SK-N-SH treated with all-trans-retinoic acid at 6 μM for 48 hours (cell line): ENCODE results near the gene DPYSL5.

ENCODE experiments used
- ATAC-seq: fragments of 200-7000 bp; cut with Tn5 transposase; 3 replicates; pipeline ENCODE4 v1.9.1; 2020; ENCODE audit warnings: mild to moderate bottlenecking, moderate library complexity
- ARNTL ChIP-seq: fragments of 450-650 bp; formaldehyde crosslinking; IDR thresholded peaks from 2 replicates; pipeline ENCODE4 v1.5.0; 2020; ENCODE audit warnings: low read depth, mild to moderate bottlenecking, moderate library complexity, borderline replicate concordance
- CREB5 ChIP-seq: fragments of 250-450 bp; sonication (Bioruptor Pico); IDR thresholded peaks from 2 replicates; pipeline ENCODE4 v1.5.1; 2020; ENCODE audit warnings: low read depth, mild to moderate bottlenecking, moderate library complexity
- CSDC2 ChIP-seq: fragments of 250-450 bp; sonication (Bioruptor Pico); IDR thresholded peaks from 2 replicates; pipeline ENCODE4 v1.5.0; 2020; ENCODE audit warnings: mild to moderate bottlenecking, moderate library complexity
- CSRNP3 ChIP-seq: fragments of 250-450 bp; sonication (Bioruptor Pico); IDR thresholded peaks from 2 replicates; pipeline ENCODE4 v1.5.1; 2021; ENCODE audit warnings: mild to moderate bottlenecking, moderate library complexity
- GLIS3 ChIP-seq: fragments of 250-450 bp; sonication (Bioruptor Pico); IDR thresholded peaks from 2 replicates; pipeline ENCODE4 v1.5.0; 2020; ENCODE audit warnings: mild to moderate bottlenecking, moderate library complexity
- ISL1 ChIP-seq: fragments of 250-450 bp; sonication (Bioruptor Pico); IDR thresholded peaks from 2 replicates; pipeline ENCODE4 v2.1.2; 2022; ENCODE audit warnings: mild to moderate bottlenecking, moderate library complexity
- OSR1 ChIP-seq: fragments of 250-450 bp; sonication (Bioruptor Pico); IDR thresholded peaks from 2 replicates; pipeline ENCODE4 v1.8.0; 2022; ENCODE audit warnings: moderate library complexity, mild to moderate bottlenecking, inconsistent platforms
- PATZ1 ChIP-seq: fragments of 250-450 bp; sonication (Bioruptor Pico); IDR thresholded peaks from 2 replicates; pipeline ENCODE4 v1.8.0; 2020; ENCODE audit warnings: mild to moderate bottlenecking, moderate library complexity, borderline replicate concordance
- POU6F1 ChIP-seq: fragments of 250-450 bp; sonication (Bioruptor Pico); IDR thresholded peaks from 2 replicates; pipeline ENCODE4 v1.8.0; 2021; ENCODE audit warnings: low read depth, mild to moderate bottlenecking, moderate library complexity, borderline replicate concordance
- PPARA ChIP-seq: fragments of 250-450 bp; sonication (Bioruptor Pico); IDR thresholded peaks from 2 replicates; pipeline ENCODE4 v1.5.0; 2020; ENCODE audit warnings: mild to moderate bottlenecking, borderline replicate concordance
- RARB ChIP-seq: fragments of 250-450 bp; sonication (Bioruptor Pico); IDR thresholded peaks from 2 replicates; pipeline ENCODE4 v1.8.0; 2021; ENCODE audit warnings: mild to moderate bottlenecking, moderate library complexity
- SNAI2 ChIP-seq: fragments of 250-450 bp; sonication (Bioruptor Pico); IDR thresholded peaks from 2 replicates; pipeline ENCODE4 v1.5.0; 2020; ENCODE audit warnings: mild to moderate bottlenecking, moderate library complexity
- TCF4 ChIP-seq: fragments of 250-450 bp; sonication (Bioruptor Pico); IDR thresholded peaks from 2 replicates; pipeline ENCODE4 v1.8.0; 2021; ENCODE audit warnings: mild to moderate bottlenecking, moderate library complexity, borderline replicate concordance
- TOX ChIP-seq: fragments of 250-450 bp; sonication (Bioruptor Pico); IDR thresholded peaks from 2 replicates; pipeline ENCODE4 v1.8.0; 2021; ENCODE audit warnings: mild to moderate bottlenecking, moderate library complexity, borderline replicate concordance
- TSHZ2 ChIP-seq: fragments of 250-450 bp; sonication (Bioruptor Pico); IDR thresholded peaks from 2 replicates; pipeline ENCODE4 v1.5.0; 2020; ENCODE audit warnings: mild to moderate bottlenecking, moderate library complexity
- ZFP3 ChIP-seq: fragments of 250-450 bp; sonication (Bioruptor Pico); IDR thresholded peaks from 2 replicates; pipeline ENCODE4 v1.5.0; 2020; ENCODE audit warnings: mild to moderate bottlenecking, moderate library complexity
- ZFP30 ChIP-seq: fragments of 450-650 bp; formaldehyde crosslinking; IDR thresholded peaks from 2 replicates; pipeline ENCODE4 v1.5.0; 2022; ENCODE audit warnings: mild to moderate bottlenecking, moderate library complexity
- ZNF565 ChIP-seq: fragments of 450-650 bp; formaldehyde crosslinking; conservative IDR thresholded peaks from 2 replicates; pipeline ENCODE4 v1.5.0; 2020; ENCODE audit warnings: low read depth, mild to moderate bottlenecking, moderate library complexity
- ZNF70 ChIP-seq: fragments of 450-650 bp; formaldehyde crosslinking; IDR thresholded peaks from 2 replicates; pipeline ENCODE4 v1.5.0; 2020; ENCODE audit warnings: mild to moderate bottlenecking, moderate library complexity
- ZNF8 ChIP-seq: fragments of 450-650 bp; formaldehyde crosslinking; IDR thresholded peaks from 2 replicates; pipeline ENCODE4 v1.5.0; 2020; ENCODE audit warnings: mild to moderate bottlenecking, moderate library complexity

The DPYSL5 gene

GRCh38 chr2:26907416-26907815, 59.5 kb downstream of the DPYSL5 start:
- no peak for ATAC-seq
- TF ChIP-seq ZFP3 (CRISPR knock-in tag) (no peak), TSHZ2 (CRISPR knock-in tag) (no peak), CSRNP3 (CRISPR knock-in tag) (no peak), SNAI2 (CRISPR knock-in tag) (no peak), TOX (CRISPR knock-in tag) (no peak), ISL1 (CRISPR knock-in tag) (no peak), CREB5 (CRISPR knock-in tag) (no peak), OSR1 (no peak), POU6F1 (CRISPR knock-in tag) (no peak), PATZ1 (CRISPR knock-in tag) (no peak), TCF4 (CRISPR knock-in tag) (no peak), ARNTL (no peak), ZNF8 (no peak), ZFP30 (CRISPR knock-in tag) (no peak), CSDC2 (CRISPR knock-in tag) (no peak)

GRCh38 chr2:26910176-26910575, 62.2 kb downstream of the DPYSL5 start:
- ATAC-seq, result no peak
- TF ChIP-seq RARB (CRISPR knock-in tag) (no peak), ISL1 (CRISPR knock-in tag) (no peak), ZNF70 (CRISPR knock-in tag) (no peak), CSDC2 (CRISPR knock-in tag) (no peak), PPARA (CRISPR knock-in tag) (no peak), ZFP30 (CRISPR knock-in tag) (no peak), OSR1 (no peak), PATZ1 (CRISPR knock-in tag) (no peak), SNAI2 (CRISPR knock-in tag) (no peak), GLIS3 (no peak), ZFP3 (CRISPR knock-in tag) (no peak), ZNF565 (no peak)
